Keratinocyte (primary cell): ENCODE results near the gene SH2D5.

Experiments
- EZH2 ChIP-seq: IDR thresholded peaks from one replicate; pipeline ENCODE4 v1.6.1; 2012; ENCODE audit warnings: inconsistent platforms, mild to moderate bottlenecking, low read length, moderate library complexity
- TF ChIP-seq, protein P1 (sequence below), 3 experiments: IDR thresholded peaks in 1 of 3; conservative IDR thresholded peaks in 1 of 3; optimal IDR thresholded peaks in 1 of 3; 2 replicates in 2 of 3; 3 replicates in 1 of 3; pipeline versions ENCODE3 to v1.5.1; 2011; ENCODE audit warnings: low read length in 3 of 3, mild to moderate bottlenecking in 3 of 3, moderate library complexity in 2 of 3, control low read depth in 1 of 3, inconsistent platforms in 1 of 3; ENCODE audit not compliant: insufficient read depth in 2 of 3; ENCODE audit errors: extremely low read depth in 1 of 3

DNA sequence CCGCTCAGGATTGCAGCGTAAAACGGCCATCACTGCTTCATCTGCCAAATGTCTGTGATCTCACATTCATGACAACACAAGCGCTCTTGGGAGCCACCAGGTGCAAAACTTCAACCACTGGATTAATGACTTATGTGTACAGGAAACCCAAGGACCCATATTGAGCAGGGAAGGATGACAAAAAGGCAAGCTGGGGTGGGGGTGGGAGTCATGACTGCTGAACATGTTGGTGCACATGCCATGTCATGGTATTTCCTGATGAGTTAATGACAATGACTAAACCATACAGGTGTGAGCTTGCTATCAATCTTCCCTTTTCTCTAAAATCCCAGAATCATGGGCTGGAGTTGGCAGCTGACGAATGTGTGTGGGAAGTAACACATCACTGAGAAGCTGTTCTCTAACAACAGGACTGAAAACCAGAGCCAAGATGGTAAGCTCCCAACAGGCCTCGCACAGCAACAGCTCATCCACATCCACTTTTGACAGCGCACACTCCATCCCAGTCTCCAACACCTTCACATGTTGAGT, 3.1 kb upstream of the SH2D5 start:
- TF ChIP-seq, protein P1, sequence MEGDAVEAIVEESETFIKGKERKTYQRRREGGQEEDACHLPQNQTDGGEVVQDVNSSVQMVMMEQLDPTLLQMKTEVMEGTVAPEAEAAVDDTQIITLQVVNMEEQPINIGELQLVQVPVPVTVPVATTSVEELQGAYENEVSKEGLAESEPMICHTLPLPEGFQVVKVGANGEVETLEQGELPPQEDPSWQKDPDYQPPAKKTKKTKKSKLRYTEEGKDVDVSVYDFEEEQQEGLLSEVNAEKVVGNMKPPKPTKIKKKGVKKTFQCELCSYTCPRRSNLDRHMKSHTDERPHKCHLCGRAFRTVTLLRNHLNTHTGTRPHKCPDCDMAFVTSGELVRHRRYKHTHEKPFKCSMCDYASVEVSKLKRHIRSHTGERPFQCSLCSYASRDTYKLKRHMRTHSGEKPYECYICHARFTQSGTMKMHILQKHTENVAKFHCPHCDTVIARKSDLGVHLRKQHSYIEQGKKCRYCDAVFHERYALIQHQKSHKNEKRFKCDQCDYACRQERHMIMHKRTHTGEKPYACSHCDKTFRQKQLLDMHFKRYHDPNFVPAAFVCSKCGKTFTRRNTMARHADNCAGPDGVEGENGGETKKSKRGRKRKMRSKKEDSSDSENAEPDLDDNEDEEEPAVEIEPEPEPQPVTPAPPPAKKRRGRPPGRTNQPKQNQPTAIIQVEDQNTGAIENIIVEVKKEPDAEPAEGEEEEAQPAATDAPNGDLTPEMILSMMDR (optimal IDR thresholded peaks at IDR 0.05 in 1 of 3, IDR thresholded peaks at IDR 0.05 in 1 of 3, conservative IDR thresholded peaks at IDR 0.05 in 1 of 3; ENCODE audit: extremely low read depth in 1 of 3, insufficient read depth in 2 of 3, low read length in 3 of 3): no peak
- TF ChIP-seq EZH2: no peak
